OCI-LY1 (cell line): ENCODE results near the gene SLC22A3.

Experiments used
- H2AFZ ChIP-seq: fragments of 200-600 bp; sonication (generic), shearing (Covaris generic); 2 replicates; pipeline ENCODE4 v1.6.0; 2014; ENCODE audit warnings: antibody characterized with exemption, mild to moderate bottlenecking, low read length
- H3F3A ChIP-seq: fragments of 200-600 bp; sonication (generic), shearing (Covaris generic); 2 replicates; pipeline ENCODE4 v1.6.0; 2014; ENCODE audit warnings: mild to moderate bottlenecking, antibody characterized with exemption, low read length, moderate library complexity; ENCODE audit not compliant: insufficient read depth
- H3K27ac ChIP-seq: fragments of 200-600 bp; sonication (generic); 2 replicates; pipeline ENCODE4 v1.5.1; 2014; ENCODE audit warnings: low read length, mixed run types, mild to moderate bottlenecking, low read depth; ENCODE audit not compliant: poor library complexity, severe bottlenecking
- H3K27me3 ChIP-seq: fragments of 200-600 bp; sonication (generic); 2 replicates; pipeline ENCODE4 v1.6.0; 2014; ENCODE audit warnings: antibody characterized with exemption, mild to moderate bottlenecking, low read length, moderate library complexity; ENCODE audit not compliant: insufficient read depth
- H3K36me3 ChIP-seq: fragments of 200-600 bp; sonication (generic); 2 replicates; pipeline ENCODE4 v1.6.1; 2014; ENCODE audit warnings: mild to moderate bottlenecking, antibody characterized with exemption, low read length, moderate library complexity, mixed read lengths; ENCODE audit not compliant: insufficient read depth
- H3K4me1 ChIP-seq: fragments of 200-600 bp; sonication (generic); 2 replicates; pipeline ENCODE4 v1.5.1; 2014; ENCODE audit warnings: mild to moderate bottlenecking, low read length, moderate library complexity; ENCODE audit not compliant: insufficient read depth, severe bottlenecking
- H3K4me2 ChIP-seq: fragments of 200-600 bp; sonication (generic), shearing (Covaris generic); 2 replicates; pipeline ENCODE4 v1.6.1; 2014; ENCODE audit warnings: low read length
- H3K4me3 ChIP-seq: fragments of 200-600 bp; sonication (generic); 2 replicates; pipeline ENCODE4 v1.5.1; 2014; ENCODE audit warnings: low read length, low read depth, mild to moderate bottlenecking, mixed read lengths; ENCODE audit not compliant: poor library complexity, severe bottlenecking
- H3K79me2 ChIP-seq: fragments of 200-600 bp; shearing (Covaris generic); 2 replicates; pipeline ENCODE4 v1.6.1; 2016; ENCODE audit warnings: mixed run types, low read length, mixed read lengths; ENCODE audit not compliant: insufficient read depth
- H3K9ac ChIP-seq: fragments of 200-600 bp; sonication (generic), shearing (Covaris generic); 2 replicates; pipeline ENCODE4 v1.6.1; 2014; ENCODE audit warnings: mild to moderate bottlenecking, low read length, mixed read lengths
- H3K9me2 ChIP-seq: fragments of 200-600 bp; sonication (generic), shearing (Covaris generic); 2 replicates; pipeline ENCODE4 v1.6.1; 2014; ENCODE audit warnings: low read depth, mild to moderate bottlenecking, low read length, mixed read lengths
- H3K9me3 ChIP-seq: fragments of 200-600 bp; shearing (Covaris generic); 2 replicates; pipeline ENCODE4 v1.6.1; 2014; ENCODE audit warnings: low read length, mixed read lengths
- H4K20me1 ChIP-seq: fragments of 200-600 bp; sonication (generic), shearing (Covaris generic); 2 replicates; pipeline ENCODE4 v1.6.0; 2016; ENCODE audit warnings: mild to moderate bottlenecking, low read length; ENCODE audit not compliant: insufficient read depth
- EZH2 ChIP-seq: fragments of 200-600 bp; sonication (generic), shearing (Covaris generic); IDR thresholded peaks from 2 replicates; pipeline ENCODE4 v1.8.0; 2017; ENCODE audit warnings: borderline replicate concordance, mixed run types, mild to moderate bottlenecking, antibody characterized with exemption, low read length, moderate library complexity, mixed read lengths
- TF ChIP-seq, protein P1 (sequence below): fragments of 200-600 bp; sonication (generic), shearing (Covaris generic); IDR thresholded peaks from 2 replicates; pipeline ENCODE4 v1.5.1; 2017; ENCODE audit warnings: mild to moderate bottlenecking, antibody characterized with exemption, low read length, moderate library complexity, mixed read lengths

Gene SLC22A3

DNA sequence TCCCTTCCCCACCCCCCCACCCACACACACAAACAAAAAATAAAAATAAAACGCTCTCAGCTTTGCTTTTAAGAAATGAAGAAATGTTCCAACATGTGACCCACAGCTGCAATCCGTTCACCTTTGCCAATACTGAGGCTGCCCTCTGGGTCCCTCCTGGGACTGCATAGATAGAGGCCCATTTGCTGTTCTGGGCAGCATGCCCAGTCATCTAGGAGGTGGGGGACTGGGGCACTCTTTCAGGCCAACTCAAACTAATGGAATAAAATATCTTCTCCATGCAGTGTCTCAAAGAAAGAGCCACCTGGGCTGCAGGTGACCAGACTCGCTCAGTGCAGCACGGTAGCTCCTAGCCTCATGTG lies 79.9 kb downstream of the SLC22A3 start:
- Histone ChIP-seq H3K9me2 (no peaks in the 10 kb centered on the region), H3K36me3 (no peaks in the 10 kb centered on the region), H3K27me3 (no peaks in the 10 kb centered on the region), H3K4me2 (no peak overlapping the region), H3K9me3 (no peaks in the 10 kb centered on the region), H3K4me3 (no peak overlapping the region), H3K79me2 (no peaks in the 10 kb centered on the region), H3K27ac (no peak overlapping the region), H3F3A (no peaks in the 10 kb centered on the region), H3K4me1 (no peaks in the 10 kb centered on the region), H4K20me1 (no peaks in the 10 kb centered on the region), H2AFZ (no peak overlapping the region), H3K9ac (no peak overlapping the region)
- TF ChIP-seq EZH2: no peak
- TF ChIP-seq, protein P1, sequence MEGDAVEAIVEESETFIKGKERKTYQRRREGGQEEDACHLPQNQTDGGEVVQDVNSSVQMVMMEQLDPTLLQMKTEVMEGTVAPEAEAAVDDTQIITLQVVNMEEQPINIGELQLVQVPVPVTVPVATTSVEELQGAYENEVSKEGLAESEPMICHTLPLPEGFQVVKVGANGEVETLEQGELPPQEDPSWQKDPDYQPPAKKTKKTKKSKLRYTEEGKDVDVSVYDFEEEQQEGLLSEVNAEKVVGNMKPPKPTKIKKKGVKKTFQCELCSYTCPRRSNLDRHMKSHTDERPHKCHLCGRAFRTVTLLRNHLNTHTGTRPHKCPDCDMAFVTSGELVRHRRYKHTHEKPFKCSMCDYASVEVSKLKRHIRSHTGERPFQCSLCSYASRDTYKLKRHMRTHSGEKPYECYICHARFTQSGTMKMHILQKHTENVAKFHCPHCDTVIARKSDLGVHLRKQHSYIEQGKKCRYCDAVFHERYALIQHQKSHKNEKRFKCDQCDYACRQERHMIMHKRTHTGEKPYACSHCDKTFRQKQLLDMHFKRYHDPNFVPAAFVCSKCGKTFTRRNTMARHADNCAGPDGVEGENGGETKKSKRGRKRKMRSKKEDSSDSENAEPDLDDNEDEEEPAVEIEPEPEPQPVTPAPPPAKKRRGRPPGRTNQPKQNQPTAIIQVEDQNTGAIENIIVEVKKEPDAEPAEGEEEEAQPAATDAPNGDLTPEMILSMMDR: no peak

DNA sequence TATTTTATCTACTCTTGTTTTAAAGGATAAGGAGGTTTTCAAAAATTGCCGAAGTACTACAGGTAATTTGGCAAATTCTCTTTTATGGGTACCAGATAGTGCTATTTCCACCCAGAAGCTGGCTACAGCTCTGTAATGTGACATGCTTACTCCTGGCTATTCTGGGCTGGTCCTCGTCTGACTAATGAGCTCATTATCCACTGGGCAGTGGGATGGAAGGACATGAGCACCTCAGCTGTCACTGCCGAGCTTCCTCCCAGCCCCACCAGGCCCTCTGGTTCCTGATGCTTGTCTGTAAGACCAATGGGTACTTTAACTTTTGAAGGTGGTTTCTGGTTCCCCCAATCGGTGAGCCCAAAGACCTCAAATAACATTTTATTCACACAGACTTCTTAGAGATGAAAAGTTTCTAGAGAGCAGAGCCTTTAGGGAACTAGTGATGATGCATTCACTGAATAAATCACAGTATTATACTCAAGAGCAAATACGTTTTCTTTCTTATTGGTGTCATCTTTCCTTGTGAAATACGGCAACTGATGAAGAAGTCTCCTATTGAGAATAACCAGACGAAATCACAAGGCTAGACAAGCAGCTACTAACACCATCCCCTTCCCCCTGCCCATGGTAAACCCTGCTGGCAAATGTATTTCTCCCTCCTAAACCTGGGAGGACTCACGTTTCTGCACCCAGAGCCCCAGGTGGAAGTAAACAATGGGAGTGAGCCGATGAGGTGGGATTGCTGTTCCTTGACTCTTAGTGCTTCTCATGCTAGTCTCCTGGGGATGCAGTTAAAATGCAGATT lies 80.8 kb downstream of the SLC22A3 start:
- H3K79me2 ChIP-seq: no peaks in the 10 kb centered on the region
- no peak overlapping the region for H3K27ac ChIP-seq
- H3K4me1 ChIP-seq: no peaks in the 10 kb centered on the region
- no peak overlapping the region for H3K4me3 ChIP-seq
- H4K20me1 ChIP-seq: no peaks in the 10 kb centered on the region
- H3F3A ChIP-seq: no peaks in the 10 kb centered on the region
- H3K36me3 ChIP-seq: no peaks in the 10 kb centered on the region
- H3K9me2 ChIP-seq: no peaks in the 10 kb centered on the region
- H3K4me2 ChIP-seq: no peak overlapping the region
- H3K9me3 ChIP-seq: no peaks in the 10 kb centered on the region
- H3K9ac ChIP-seq: no peak overlapping the region
- no peaks in the 10 kb centered on the region for H3K27me3 ChIP-seq
- TF ChIP-seq, protein P1: no peak
- TF ChIP-seq EZH2: no peak
- no peak overlapping the region for H2AFZ ChIP-seq

GRCh38 chr6:160429620-160429895 lies 81.4 kb downstream of the SLC22A3 start:
- Histone ChIP-seq H3K79me2 (no peaks in the 10 kb centered on the region), H3K9me2 (no peaks in the 10 kb centered on the region), H3K4me1 (no peaks in the 10 kb centered on the region), H3K27ac (no peak overlapping the region), H3K27me3 (no peaks in the 10 kb centered on the region), H3F3A (no peaks in the 10 kb centered on the region), H4K20me1 (no peaks in the 10 kb centered on the region), H3K4me2 (no peak overlapping the region), H3K9me3 (no peaks in the 10 kb centered on the region), H2AFZ (no peak overlapping the region), H3K36me3 (no peaks in the 10 kb centered on the region), H3K9ac (no peak overlapping the region), H3K4me3 (no peak overlapping the region)
- TF ChIP-seq, protein P1: no peak
- TF ChIP-seq EZH2: no peak
